Measurements from ENCODE around the gene EFNA3. TPM values are rescaled to one million over a fixed set of nuclear protein-coding genes. Genes with fewer than 3 reads are reported as not detected.

Gene EFNA3
- total RNA-seq, 1 experiment from 2014 or later = 2.4 TPM

DNA sequence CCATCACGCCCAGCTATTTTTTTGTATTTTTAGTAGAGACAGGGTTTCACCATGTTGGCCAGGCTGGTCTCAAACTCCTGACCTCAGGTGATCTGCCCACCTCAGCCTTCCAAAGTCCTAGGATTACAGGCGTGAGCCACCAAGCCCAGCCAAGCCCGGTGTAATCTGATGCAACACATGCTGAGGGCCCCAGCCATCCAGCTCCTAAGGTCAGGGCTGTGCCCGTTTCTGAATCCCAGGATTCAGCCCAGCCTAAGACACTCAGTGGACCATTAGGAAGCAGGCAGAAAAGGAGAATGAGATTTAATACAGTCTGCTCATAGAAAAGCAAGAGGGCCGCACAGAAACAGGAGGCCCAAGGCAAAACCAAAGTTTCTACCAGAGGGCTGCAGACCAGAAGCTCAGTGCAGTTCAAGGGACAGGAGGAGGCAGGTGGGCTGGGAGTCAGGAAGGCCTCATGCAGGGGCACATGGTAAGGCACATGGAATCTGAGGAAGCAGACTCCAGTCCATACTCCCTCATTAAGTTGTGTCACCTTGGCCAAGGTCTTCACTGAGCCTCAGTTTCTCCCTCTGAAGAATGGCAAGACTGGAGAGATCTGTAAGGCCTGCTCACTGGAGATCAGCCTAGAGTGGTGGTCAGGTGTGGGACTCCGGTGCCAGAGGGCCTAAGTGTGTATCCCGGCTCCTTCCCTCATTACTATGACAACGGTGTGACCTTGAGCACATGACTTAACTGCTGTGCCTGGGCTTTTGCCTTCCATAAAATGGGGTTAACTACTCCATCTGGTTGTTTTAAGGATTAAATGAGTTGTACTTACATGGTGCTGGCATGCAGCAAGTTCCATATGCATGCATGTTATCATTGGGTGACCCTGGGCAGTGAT, 29.9 kb upstream of the EFNA3 start:
- no peak for DNase-seq (ENCODE audit: low spot score)

DNA sequence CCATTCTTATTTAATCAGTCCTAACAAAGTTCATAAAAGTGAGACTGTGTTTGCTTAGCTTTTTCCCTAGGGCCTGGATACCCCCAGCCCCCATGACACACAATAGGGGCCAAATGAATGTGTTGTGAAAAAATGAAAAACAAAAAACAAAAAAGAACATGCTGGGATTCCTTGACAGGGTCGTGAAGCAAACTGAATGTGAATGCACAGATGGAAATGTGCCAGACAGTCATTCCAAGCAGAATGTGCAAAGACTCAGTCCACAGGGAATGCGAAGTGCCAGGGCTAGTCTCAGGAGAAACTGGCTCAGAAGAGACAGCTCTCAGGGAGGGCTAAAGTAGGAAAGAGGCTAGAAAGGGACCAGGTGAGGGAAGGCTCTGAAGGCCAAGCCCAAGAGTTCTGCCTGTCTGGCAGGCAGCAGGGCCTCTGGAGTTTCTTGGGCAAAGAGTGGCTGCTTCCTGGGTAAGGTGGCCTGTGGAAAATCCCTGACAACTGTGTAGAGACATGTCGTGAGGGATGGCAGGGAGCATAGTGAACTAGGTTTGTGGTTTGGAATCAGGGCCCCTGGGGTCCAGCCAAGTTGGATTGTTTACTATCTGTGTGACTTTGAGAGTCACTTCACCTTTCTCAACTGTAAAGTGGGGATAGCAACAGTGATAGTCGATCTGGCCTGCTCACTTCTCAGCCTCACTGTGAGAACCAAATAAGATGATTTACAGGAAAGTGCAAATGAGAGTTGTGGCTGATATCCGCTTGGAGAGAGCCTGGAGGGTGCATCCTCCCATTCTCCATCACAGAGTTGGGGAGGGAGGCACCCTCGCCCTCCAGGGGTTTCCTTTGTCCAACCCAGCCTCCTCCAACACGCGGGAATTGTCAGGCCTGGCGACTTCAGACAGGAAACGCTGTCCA, 28.7 kb upstream of the EFNA3 start:
- DNase-seq (ENCODE audit: low spot score) = no peak

DNA sequence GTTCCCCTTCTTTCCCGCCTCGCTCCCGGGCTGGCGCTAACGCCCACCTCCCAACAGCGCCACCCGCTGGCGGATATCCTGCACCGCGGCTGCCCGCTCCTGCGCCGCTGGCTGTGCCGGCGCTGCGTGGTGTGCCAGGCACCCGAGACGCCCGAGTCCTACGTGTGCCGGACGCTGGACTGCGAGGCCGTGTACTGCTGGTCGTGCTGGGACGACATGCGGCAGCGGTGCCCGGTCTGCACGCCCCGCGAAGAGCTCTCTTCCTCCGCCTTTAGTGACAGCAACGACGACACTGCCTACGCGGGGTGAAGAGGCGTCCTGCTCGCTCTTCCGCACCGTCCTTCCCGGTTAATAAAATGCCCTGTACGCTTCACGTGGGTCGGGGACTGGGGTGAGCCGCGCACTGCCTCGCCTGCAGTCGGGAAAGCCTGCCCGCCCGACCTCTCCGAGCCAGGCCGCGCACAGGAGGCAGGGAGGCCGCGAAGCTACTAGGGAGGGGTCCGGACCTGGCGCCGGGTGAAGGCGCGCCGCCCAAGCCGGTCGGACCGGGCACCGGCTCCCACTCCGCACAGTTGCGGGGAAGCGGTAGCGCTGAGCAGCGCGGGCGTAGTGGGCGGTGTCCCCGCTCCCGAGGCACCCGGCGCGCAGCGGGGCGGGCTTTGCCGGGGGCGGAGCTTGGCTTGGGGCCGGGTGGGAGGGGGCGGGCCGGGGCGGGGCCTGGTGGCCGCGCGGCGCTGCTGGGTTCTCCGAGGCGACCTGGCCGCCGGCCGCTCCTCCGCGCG, 27.9 kb upstream of the EFNA3 start, which contains the start of gene ADAM15:
TSS of gene ADAM15 (plus strand) at position 757 of the 782 bp plus-strand sequence. CDS start 71 bp downstream, outside the sequence.
- DNase-seq (ENCODE audit: low spot score) = peak; percentile 92

DNA sequence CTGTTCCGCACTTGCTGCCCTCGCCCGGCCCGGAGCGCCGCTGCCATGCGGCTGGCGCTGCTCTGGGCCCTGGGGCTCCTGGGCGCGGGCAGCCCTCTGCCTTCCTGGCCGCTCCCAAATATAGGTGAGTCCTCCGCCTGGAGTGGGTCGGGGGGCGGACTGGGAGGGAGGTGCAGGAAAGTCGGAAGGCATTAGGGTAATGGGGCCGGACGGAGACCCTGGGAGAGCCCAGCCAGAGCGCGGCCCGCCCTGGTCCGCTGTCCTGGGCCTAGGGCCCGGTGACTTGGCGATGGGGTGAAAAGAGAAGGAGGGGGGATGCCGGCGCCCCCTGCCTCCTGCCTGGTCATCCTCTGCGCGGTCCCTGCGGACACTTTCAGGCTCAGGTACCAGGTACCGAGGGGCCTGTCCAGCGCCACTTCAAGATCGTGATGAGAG, 27.3 kb upstream of the EFNA3 start:
- DNase-seq (ENCODE audit: low spot score) = no peak

DNA sequence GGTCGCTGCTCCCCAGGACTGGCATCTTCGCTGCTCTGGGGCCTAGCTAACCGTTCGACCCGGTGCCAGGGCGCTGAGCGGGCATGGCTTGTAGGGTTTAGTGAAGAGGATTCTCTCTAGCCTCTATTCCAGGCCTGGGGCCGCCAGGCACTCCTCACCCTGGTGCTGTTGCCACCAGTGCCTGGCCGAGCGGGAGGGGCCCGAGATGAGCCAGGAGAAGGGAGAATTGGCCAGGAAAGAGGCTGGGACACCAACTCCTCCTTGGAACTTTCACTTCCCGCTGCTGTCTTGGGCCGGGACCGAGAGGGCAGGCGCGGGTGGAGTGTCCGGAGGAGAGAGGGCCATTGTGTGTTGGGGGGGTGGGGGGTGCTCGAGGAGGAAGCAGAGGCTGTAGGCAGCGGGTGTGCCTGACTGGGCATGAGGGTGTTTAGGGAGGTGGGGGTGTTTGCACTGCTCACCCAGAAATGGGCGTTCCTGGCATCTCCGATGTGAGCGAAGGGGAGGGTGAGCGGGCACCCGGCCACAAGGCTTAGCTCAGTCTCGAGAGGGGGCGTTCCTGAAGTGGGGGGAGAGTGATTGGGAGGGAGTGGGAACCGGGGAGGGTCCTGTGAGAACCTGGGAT, 26.7 kb upstream of the EFNA3 start:
- peak; percentile 48 for DNase-seq (ENCODE audit: low spot score)

DNA sequence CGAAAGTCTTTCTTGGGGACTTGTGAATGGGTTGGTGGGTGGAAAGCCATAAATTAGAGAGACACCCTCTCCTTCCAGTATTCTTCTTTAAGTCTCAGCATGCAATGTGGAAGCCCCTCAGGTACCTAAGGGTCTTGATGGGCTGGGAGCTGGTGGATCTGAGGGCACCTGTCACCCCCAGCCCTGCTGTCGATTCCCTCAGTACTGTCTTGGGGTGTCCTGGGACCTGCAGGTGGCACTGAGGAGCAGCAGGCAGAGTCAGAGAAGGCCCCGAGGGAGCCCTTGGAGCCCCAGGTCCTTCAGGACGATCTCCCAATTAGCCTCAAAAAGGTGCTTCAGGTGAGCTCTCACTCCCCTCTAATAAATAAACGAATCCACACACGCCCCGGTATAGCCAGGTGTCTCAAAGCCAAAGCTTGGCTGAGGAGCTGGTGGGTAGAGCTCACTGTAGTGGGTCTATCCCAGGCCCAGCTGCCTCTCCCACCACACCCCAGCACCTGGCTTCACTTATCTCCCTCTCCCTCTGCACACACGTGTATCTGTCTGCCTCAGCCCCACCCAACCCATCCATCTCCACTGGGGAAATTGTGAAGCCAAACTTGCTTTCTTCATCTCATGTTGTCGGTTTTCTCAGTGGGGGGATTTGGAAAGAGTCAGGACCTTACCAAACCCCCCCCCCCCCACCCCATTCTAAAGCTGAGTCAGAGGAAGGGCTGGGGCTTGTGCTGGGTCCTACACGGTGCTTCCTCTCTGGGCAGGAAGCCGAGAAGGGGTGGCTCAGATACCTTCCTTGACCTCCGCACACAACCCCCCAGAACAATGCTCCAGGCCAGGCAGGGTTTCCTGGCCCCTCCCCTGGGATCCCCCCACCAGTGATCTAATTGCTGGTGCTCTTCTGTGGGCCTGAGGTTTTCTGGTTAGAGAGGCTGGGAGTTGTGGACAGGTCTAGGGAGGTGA, 25.9 kb upstream of the EFNA3 start:
- DNase-seq (ENCODE audit: low spot score) = peak; percentile 72

DNA sequence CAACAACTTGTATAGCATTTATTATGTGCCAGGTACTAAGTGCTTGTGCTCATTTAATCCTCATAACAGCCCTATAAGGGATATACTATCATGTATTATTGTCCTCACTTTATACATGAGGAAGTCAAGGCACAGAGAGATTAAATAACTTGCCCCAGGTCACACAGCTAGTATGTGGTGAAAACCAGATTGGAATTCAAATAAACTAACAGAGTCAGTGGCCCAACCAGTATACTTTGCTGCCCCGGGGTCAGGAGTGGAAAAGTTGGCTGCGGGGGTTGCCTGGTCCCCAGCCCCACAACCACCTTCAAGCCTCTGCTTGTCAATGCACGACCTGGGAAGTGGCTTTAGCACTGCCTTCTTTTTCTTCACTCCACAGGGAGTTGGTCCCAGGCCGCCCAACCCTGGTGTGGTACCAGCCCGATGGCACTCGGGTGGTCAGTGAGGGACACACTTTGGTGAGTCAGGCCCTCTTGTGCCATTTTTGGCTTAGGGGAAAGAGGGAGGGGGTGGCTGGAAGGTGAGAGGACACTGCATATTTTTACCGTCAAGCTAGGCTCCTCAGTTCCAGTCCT, 25.0 kb upstream of the EFNA3 start:
- no peak for DNase-seq (ENCODE audit: low spot score)

DNA sequence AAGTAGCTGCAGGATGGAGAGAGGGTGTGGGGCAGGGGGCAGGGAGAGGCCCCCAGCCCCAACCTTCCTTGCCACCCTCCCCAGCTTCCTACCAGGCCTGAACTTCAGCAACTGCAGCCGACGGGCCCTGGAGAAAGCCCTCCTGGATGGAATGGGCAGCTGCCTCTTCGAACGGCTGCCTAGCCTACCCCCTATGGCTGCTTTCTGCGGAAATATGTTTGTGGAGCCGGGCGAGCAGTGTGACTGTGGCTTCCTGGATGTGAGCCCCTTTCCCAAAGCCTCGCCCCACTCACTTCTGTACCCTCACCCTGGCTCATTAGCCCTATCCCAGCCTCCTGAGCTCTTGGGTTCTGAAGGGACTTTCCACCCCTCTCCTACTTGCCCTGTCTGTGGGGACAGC, 21.5 kb upstream of the EFNA3 start:
- DNase-seq (ENCODE audit: low spot score) = no peak

DNA sequence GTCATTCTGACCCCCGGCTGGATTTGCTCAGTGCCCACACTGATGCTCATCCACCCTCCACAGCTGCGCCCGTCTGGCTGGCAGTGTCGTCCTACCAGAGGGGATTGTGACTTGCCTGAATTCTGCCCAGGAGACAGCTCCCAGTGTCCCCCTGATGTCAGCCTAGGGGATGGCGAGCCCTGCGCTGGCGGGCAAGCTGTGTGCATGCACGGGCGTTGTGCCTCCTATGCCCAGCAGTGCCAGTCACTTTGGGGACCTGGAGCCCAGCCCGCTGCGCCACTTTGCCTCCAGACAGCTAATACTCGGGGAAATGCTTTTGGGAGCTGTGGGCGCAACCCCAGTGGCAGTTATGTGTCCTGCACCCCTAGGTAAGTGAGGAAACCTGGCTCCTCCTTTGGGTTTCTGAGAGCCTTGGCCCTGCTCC, 20.8 kb upstream of the EFNA3 start:
- no peak for DNase-seq (ENCODE audit: low spot score)

DNA sequence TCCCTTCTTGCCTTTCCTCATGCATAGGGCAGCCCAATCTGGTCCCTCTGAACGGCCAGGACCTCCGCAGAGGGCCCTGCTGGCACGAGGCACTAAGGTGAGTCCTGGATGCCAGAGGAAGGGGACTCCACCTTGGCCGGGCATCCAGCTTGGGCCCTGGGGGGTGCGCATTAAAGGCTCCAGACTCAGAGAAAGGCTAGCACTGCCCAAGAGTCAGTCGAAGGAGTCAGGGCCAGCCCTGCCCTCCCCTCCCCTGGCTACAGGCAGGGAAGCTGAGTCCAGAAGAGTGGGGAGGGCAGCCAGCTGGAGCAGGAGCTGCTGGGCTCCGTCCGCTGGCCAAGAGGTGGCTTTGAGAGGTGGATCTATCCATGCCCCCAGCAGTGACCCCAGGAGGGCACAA, 17.9 kb upstream of the EFNA3 start:
- DNase-seq (ENCODE audit: low spot score) = no peak

DNA sequence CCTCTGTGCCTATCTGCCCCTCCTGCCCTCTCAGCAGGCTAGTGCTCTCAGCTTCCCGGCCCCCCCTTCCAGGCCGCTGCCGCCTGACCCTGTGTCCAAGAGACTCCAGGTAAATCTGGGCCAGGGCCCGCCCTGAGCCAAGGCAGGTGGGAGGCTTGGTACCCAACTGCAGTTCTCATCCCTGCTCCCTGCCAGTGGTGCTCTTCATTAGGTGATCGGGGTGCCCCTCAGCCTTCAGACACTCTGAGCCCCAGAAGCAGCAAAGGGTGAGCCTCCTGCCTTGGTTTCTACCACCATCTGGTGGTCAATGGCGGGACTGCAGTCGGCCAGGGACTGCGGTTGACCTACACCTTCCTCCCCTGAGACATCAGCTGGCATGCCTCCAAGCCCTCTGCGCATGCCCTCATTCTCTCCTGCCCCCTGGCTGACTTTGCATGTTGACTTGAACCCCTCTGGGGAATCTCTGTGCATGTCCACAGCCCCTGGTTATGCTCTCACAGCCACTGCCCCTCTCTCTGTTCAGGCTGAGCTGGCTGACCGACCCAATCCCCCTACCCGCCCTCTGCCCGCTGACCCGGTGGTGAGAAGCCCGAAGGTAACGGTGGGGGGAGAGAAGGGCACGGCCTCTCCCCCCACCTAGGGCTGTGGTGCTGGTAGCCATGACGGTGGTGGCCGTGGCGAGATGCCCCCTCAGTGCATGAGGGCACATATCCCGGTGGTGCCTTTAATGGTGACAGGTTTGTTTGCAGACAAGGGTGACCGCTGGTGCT, 17.1 kb upstream of the EFNA3 start:
- DNase-seq (ENCODE audit: low spot score) = peak; percentile 97

DNA sequence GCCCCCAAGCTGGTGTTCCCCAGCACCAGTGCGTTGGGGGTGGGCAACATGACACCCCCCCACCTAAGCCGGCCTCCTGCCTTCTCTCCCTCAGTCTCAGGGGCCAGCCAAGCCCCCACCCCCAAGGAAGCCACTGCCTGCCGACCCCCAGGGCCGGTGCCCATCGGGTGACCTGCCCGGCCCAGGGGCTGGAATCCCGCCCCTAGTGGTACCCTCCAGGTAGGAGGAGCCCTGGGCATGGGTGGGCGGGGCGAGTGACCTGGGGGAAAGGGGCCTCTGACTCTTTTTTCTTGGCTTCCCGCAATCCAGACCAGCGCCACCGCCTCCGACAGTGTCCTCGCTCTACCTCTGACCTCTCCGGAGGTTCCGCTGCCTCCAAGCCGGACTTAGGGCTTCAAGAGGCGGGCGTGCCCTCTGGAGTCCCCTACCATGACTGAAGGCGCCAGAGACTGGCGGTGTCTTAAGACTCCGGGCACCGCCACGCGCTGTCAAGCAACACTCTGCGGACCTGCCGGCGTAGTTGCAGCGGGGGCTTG, 16.4 kb upstream of the EFNA3 start:
- DNase-seq (ENCODE audit: low spot score) = no peak

DNA sequence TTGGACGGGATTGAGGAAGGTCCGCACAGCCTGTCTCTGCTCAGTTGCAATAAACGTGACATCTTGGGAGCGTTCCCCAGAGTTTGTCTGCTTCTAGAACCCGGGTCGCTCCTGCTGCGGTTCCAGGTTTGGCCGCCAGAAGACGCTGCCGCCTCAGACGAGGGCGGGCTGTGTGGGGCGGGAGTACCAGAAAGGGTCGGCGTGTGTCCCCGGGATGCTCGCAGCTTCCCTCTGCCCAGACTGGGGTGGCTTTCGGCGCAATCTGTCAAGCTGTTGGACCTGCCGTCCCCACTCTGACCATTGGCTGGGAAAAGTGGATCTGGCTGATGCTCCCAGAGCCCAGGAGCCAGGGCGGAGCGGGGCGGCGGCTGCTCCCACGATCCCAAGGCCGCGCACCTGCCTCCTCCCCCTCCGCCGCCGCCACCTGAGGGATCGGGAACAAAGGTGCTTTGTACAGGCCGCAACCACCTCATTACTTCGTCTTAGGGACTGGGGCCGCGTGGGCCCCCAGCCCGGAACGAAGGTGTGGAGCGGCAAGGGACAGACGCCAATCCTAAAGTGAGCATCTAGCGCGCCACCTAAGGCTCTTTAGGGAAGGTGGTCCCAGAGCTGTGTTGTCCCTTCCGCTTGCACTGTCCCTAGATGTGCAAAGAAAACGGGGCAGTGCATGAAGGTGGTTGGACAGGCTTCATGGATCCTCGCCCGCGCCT, 15.8 kb upstream of the EFNA3 start:
- DNase-seq (ENCODE audit: low spot score) = peak; percentile 84

DNA sequence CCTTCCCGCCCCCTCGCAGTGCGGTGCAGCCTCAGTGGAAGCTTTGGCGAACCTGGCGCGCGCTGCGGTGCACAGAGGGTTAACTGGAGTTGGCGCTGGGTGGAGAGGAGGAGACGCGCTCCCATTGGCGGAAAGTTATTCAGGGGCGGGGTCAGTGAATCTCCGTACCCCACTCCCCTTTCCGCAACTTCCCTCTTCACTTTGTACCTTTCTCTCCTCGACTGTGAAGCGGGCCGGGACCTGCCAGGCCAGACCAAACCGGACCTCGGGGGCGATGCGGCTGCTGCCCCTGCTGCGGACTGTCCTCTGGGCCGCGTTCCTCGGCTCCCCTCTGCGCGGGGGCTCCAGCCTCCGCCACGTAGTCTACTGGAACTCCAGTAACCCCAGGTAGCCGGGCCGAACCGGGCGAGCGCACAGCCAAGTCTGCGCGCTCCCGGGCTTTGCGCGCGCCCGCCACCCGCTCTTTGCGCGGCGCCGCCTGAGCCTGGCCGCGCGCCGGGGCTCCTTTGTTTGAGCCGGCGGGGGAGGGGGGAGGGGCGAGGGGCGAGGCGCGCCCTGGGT, 15.0 kb upstream of the EFNA3 start, which contains the start of gene EFNA4:
TSS of gene EFNA4 (plus strand) at position 191 of the 561 bp plus-strand sequence. CDS start at position 275, 84 bp downstream.
- DNase-seq (ENCODE audit: low spot score) = peak; percentile 95

DNA sequence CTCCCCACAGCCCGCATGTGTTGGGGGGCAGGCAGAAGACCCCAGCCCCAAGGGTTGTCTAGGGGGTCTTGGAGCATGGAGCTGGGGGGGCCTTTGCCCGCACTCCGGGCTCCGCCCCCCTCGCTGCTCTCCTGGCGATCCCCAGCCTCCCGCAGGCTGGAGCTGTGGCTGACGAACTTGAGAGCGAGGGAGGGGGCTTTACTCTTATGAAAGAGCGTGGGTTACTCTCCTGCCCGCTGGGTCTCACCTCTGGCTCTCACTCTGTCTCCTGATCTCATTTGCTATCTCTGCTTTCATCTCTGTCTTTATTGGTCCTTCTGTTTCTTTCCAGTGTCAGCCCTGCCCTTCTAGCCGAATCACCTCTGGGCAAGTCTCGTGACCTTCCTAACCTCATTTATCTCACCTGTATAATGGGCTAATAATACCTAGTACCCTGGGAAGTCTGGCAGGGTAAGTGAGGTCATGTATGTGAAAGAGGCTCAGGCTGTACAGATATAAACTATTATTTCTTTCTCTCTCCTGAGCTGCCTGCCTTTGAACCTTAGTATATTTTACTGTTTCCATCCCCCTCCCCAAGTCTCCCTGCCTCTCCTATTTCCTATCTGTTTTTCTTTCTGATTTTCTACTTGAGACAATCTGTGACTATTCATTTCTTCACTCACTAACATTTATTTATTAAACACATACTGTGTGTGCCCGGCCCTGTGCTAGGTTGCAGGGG, 14.4 kb upstream of the EFNA3 start:
- DNase-seq (ENCODE audit: low spot score) = peak; percentile 34

DNA sequence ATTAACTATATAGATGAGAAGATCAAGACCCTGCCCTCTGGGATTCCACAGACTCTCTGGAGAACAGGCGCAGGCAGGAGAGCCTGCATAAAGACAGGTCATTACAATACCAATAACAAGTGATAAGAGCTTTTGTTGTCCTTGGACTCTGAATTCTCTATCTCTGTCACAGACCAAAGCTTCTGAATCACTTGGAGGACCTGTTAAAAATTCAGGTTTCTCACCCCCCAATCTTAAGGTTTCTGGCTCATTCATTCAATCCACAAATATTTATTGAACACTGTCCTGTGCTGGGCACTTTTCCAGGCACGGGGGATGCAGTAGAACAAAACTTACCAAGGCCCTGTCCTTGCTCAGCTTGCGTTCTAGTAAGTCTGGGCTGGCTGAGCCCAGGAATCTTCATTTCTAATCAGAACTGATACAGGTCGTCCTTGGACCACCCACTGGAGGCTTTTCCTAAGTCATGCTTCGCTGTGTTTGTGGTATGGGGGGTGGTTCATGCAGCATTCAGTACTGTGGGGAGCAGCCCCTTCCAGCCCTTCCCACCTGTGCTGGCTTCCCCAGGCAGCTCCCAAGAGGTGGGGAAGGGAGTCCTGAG, 13.7 kb upstream of the EFNA3 start:
- no peak for DNase-seq (ENCODE audit: low spot score)

All from HT-29 (cell line).